Measurements from ENCODE around the gene REN.

The REN gene

GRCh38 chr1:204206121-204206520 lies 40.0 kb upstream of the REN start:
- TF ChIP-seq POLR2AphosphoS5 (IDR thresholded peaks at IDR 0.05; ENCODE audit: low read depth, low read length) (no peak), SIN3A (IDR thresholded peaks at IDR 0.05; ENCODE audit: borderline replicate concordance, insufficient read depth, low read length) (no peak), TAF1 (IDR thresholded peaks at IDR 0.05; ENCODE audit: borderline replicate concordance, insufficient read depth, low read length) (no peak), REST (IDR thresholded peaks at IDR 0.05; ENCODE audit: insufficient read depth in 1 of 2, low read depth in 2 of 2, low read length in 2 of 2) (no peak), FOXP2 (optimal IDR thresholded peaks at IDR 0.05; ENCODE audit: borderline replicate concordance, extremely low read depth, extremely low read length, insufficient read depth) (no peak)

- TF ChIP-seq TAF1 (IDR thresholded peaks at IDR 0.05; ENCODE audit: borderline replicate concordance, insufficient read depth, low read length) (no peak), POLR2AphosphoS5 (IDR thresholded peaks at IDR 0.05; ENCODE audit: low read depth, low read length) (no peak), REST (IDR thresholded peaks at IDR 0.05; ENCODE audit: insufficient read depth in 1 of 2, low read depth in 2 of 2, low read length in 2 of 2) (no peak), FOXP2 (optimal IDR thresholded peaks at IDR 0.05; ENCODE audit: borderline replicate concordance, extremely low read depth, extremely low read length, insufficient read depth) (no peak), SIN3A (IDR thresholded peaks at IDR 0.05; ENCODE audit: borderline replicate concordance, insufficient read depth, low read length) (no peak)
These were observed 39.3 kb upstream of the REN start for GRCh38 chr1:204205486-204205885.

- TF ChIP-seq REST (IDR thresholded peaks at IDR 0.05; ENCODE audit: insufficient read depth in 1 of 2, low read depth in 2 of 2, low read length in 2 of 2) (no peak), TAF1 (IDR thresholded peaks at IDR 0.05; ENCODE audit: borderline replicate concordance, insufficient read depth, low read length) (no peak), POLR2AphosphoS5 (IDR thresholded peaks at IDR 0.05; ENCODE audit: low read depth, low read length) (no peak), FOXP2 (optimal IDR thresholded peaks at IDR 0.05; ENCODE audit: borderline replicate concordance, extremely low read depth, extremely low read length, insufficient read depth) (no peak), SIN3A (IDR thresholded peaks at IDR 0.05; ENCODE audit: borderline replicate concordance, insufficient read depth, low read length) (no peak)
These were observed 38.8 kb upstream of the REN start for GRCh38 chr1:204204944-204205343.

- TF ChIP-seq TAF1 (IDR thresholded peaks at IDR 0.05; ENCODE audit: borderline replicate concordance, insufficient read depth, low read length) (no peak), POLR2AphosphoS5 (IDR thresholded peaks at IDR 0.05; ENCODE audit: low read depth, low read length) (no peak), REST (IDR thresholded peaks at IDR 0.05; ENCODE audit: insufficient read depth in 1 of 2, low read depth in 2 of 2, low read length in 2 of 2) (no peak), FOXP2 (optimal IDR thresholded peaks at IDR 0.05; ENCODE audit: borderline replicate concordance, extremely low read depth, extremely low read length, insufficient read depth) (no peak), SIN3A (IDR thresholded peaks at IDR 0.05; ENCODE audit: borderline replicate concordance, insufficient read depth, low read length) (no peak)
These were observed 37.1 kb upstream of the REN start for GRCh38 chr1:204203206-204203767.

Measured in PFSK-1 (cell line).